Esophagus squamous epithelium (tissue), 5 donors: Measurements from ENCODE around the gene ESR1. TPM values are rescaled to one million over a fixed set of nuclear protein-coding genes. Genes with fewer than 3 reads are reported as not detected.

Experiments used
- DNase-seq: peaks from one replicate; lab custom pipeline; 2025; lab: John Stamatoyannopoulos, UW
- H3K27ac ChIP-seq, 4 donors: fragments of 200-600 bp; sonication (generic); one replicate each; pipeline ENCODE4 v1.5.1; 2016 to 2019; ENCODE audit warnings: mild to moderate bottlenecking in 1 of 4
- H3K27me3 ChIP-seq, 4 donors: fragments of 200-600 bp; sonication (generic); 1 replicate in 3 of 4; 2 replicates in 1 of 4; pipeline versions ENCODE4 v1.5.1 to v1.6.0; 2017 to 2021; ENCODE audit warnings: antibody characterized with exemption in 1 of 4
- H3K36me3 ChIP-seq, 3 donors: fragments of 200-600 bp; sonication (generic); one replicate each; pipeline ENCODE4 v1.5.1; 2016 to 2019
- H3K4me1 ChIP-seq, 3 donors: fragments of 200-600 bp; sonication (generic); one replicate each; pipeline ENCODE4 v1.5.1; 2017 to 2019
- H3K4me3 ChIP-seq, 4 donors: fragments of 200-600 bp; sonication (generic); 1 replicate in 3 of 4; 2 replicates in 1 of 4; pipeline ENCODE4 v1.5.1; 2016 to 2019; ENCODE audit warnings: mild to moderate bottlenecking in 2 of 4, moderate library complexity in 1 of 4
- H3K9me3 ChIP-seq, 3 donors: fragments of 200-600 bp; sonication (generic); one replicate each; pipeline ENCODE4 v1.5.1; 2016 to 2019
- CTCF ChIP-seq, 6 experiments: fragments of 450-650 bp in 4 of 6; fragments of 200-600 bp in 2 of 6; sonication (generic) in 2 of 6; IDR thresholded peaks; one replicate each; pipeline ENCODE4 v1.5.1; 2016 to 2019; ENCODE audit warnings: antibody characterized with exemption in 6 of 6, mild to moderate bottlenecking in 4 of 6, moderate library complexity in 4 of 6
- POLR2A ChIP-seq, 4 donors: fragments of 450-650 bp; IDR thresholded peaks; one replicate each; pipeline ENCODE4 v1.6.1; 2017; ENCODE audit warnings: antibody characterized with exemption in 4 of 4, mild to moderate bottlenecking in 4 of 4, moderate library complexity in 3 of 4
- WGBS, 2 donors: methylation state at CpG; one replicate each; pipeline ENCODE4 v1.1.5; 2018; 5-methylcytosine and 5-hydroxymethylcytosine counted together
- intact Hi-C: fragments of 100-400 bp; cut with DNase I; formaldehyde crosslinking; loops from one replicate; pipeline ENCODE4 v1.15.0; 2022
- total RNA-seq, 4 donors: library from RNA; depleted of rRNA; stranded (reverse); fragments of >200 nt; gene quantifications; one replicate each; pipeline ENCODE4 v1.1.0, GENCODE V29; 2016
- donor health status: DM: yes; HTN: yes; CAD: no.

Gene ESR1
- total RNA-seq, 4 donors from 2014 or later, result 0.40 to 1.1 (median 0.95) TPM; not detected in 1

- Histone ChIP-seq H3K27ac (no peak overlapping the region), H3K9me3 (no peaks in the 10 kb centered on the region), H3K36me3 (no peaks in the 10 kb centered on the region), H3K27me3 (no peaks in the 10 kb centered on the region), H3K4me3 (no peak overlapping the region), H3K4me1 (no peaks in the 10 kb centered on the region)
- DNase-seq, result no peak
- no peak for TF ChIP-seq POLR2A (IDR thresholded peaks at IDR 0.05)
- no peak for TF ChIP-seq CTCF (IDR thresholded peaks at IDR 0.05)
- WGBS, 2 donors, result 54 to 58% methylated on average over 4 of the region's 4 CpGs
- intact Hi-C loops, result no loop called here
Measured at GRCh38 chr6:152008779-152009178, 201.3 kb downstream of the ESR1 start.

GRCh38 chr6:152012227-152012626, 204.7 kb downstream of the ESR1 start:
- Histone ChIP-seq H3K4me1 (no peaks in the 10 kb centered on the region), H3K4me3 (no peak overlapping the region), H3K27me3 (no peaks in the 10 kb centered on the region), H3K9me3 (no peaks in the 10 kb centered on the region), H3K27ac (no peak overlapping the region), H3K36me3 (no peaks in the 10 kb centered on the region)
- no peak for DNase-seq
- TF ChIP-seq POLR2A (IDR thresholded peaks at IDR 0.05) (no peak), CTCF (IDR thresholded peaks at IDR 0.05) (no peak)
- intact Hi-C loops, result no loop called here
- 77 to 80% methylated on average over 2 of the region's 2 CpGs for WGBS, 2 donors

GRCh38 chr6:152018876-152019275, 211.4 kb downstream of the ESR1 start:
- TF ChIP-seq CTCF (IDR thresholded peaks at IDR 0.05), result no peak
- no peak for TF ChIP-seq POLR2A (IDR thresholded peaks at IDR 0.05)
- no peaks in the 10 kb centered on the region for H3K27me3 ChIP-seq
- H3K36me3 ChIP-seq, result no peaks in the 10 kb centered on the region
- no peak for DNase-seq
- H3K4me1 ChIP-seq, result no peaks in the 10 kb centered on the region
- no peak overlapping the region for H3K27ac ChIP-seq
- no peaks in the 10 kb centered on the region for H3K9me3 ChIP-seq
- no peak overlapping the region for H3K4me3 ChIP-seq
- intact Hi-C loops, result no loop called here

- H3K4me3 ChIP-seq, result no peak overlapping the region
- no peak overlapping the region for H3K27ac ChIP-seq
- H3K27me3 ChIP-seq, result no peaks in the 10 kb centered on the region
- H3K9me3 ChIP-seq, result no peaks in the 10 kb centered on the region
- intact Hi-C loops, result no loop called here
- no peaks in the 10 kb centered on the region for H3K36me3 ChIP-seq
- H3K4me1 ChIP-seq, result no peaks in the 10 kb centered on the region
- TF ChIP-seq CTCF (IDR thresholded peaks at IDR 0.05), result no peak
- TF ChIP-seq POLR2A (IDR thresholded peaks at IDR 0.05), result no peak
- 82 to 90% methylated on average over 4 of the region's 4 CpGs for WGBS, 2 donors
- DNase-seq, result no peak
Measured at GRCh38 chr6:152022303-152022702, 214.8 kb downstream of the ESR1 start.

DNA sequence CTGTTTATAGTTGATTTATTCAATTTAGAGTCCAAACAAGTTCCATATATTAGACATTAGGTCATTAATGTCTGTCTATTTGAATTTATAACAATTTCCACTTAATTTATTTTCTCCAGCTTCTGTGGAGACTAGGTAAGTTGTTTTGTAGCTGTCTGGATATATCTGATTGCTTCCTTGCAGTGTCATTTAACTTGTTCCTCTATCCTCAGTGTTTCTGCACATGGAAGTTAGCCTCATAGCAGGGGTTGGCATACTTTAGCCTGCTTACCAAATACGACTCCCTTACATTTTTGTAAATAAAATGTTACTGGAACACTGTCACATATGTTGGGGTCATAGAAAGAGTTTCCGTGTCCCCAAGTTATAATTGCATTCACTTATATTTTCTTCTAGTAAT, 216.1 kb downstream of the ESR1 start:
- intact Hi-C loops, result no loop called here
- no peaks in the 10 kb centered on the region for H3K4me1 ChIP-seq
- WGBS, 2 donors, result 63 to 75% methylated on average over 2 of the region's 2 CpGs
- DNase-seq, result no peak
- no peaks in the 10 kb centered on the region for H3K27me3 ChIP-seq
- H3K36me3 ChIP-seq, result no peaks in the 10 kb centered on the region
- H3K9me3 ChIP-seq, result peaks cover 0 to 8% (median 7%) of the 10 kb centered on the region in 3 donors
- TF ChIP-seq CTCF (IDR thresholded peaks at IDR 0.05) (no peak), POLR2A (IDR thresholded peaks at IDR 0.05) (no peak)
- H3K27ac ChIP-seq, result no peak overlapping the region
- no peak overlapping the region for H3K4me3 ChIP-seq
